ENCODE data around the gene PCNX2. TPM values are rescaled to one million over a fixed set of nuclear protein-coding genes. Genes with fewer than 3 reads are reported as not detected.

PCNX2 gene
- 10 to 100 TPM; 12.1 to 35.1 (median 15.8) TPM for total RNA-seq

GRCh38 chr1:233295237-233295974, at the start of gene PCNX2:
Gene PCNX2, minus strand, starts transcription at chr1:233295725. Its CDS starts 247 bp downstream, at chr1:233295478.
- no peaks in the 10 kb centered on the region for H3K4me1 ChIP-seq
- WGBS, 2 donors, result 1 to 3% methylated on average over 24 to 37 of the region's 54 CpGs
- intact Hi-C loops (cut with DNase I), result no loop called here
- H3K4me3 ChIP-seq (replicated peaks in 1 of 3), result peak within 1 kb of the TSS; percentile 24 to 85 (median 63)
- H3K9me3 ChIP-seq, result no peaks in the 10 kb centered on the region
- peak; percentile 71 to 75 for DNase-seq
- no peaks in the 10 kb centered on the region for H3K36me3 ChIP-seq
- TF ChIP-seq CTCF (IDR thresholded peaks at IDR 0.05), result no peak
- peak in 1 of 2 donors; percentile 43 for TF ChIP-seq POLR2A (IDR thresholded peaks at IDR 0.05)
- peak within 1 kb of the TSS in 1 of 3 donors; percentile 42 for H3K27ac ChIP-seq
- no peaks in the 10 kb centered on the region for H3K27me3 ChIP-seq

GRCh38 chr1:233343262-233343661, 47.7 kb upstream of the PCNX2 start:
- Histone ChIP-seq H3K27me3 (no peaks in the 10 kb centered on the region), H3K4me1 (peaks cover 0 to 6% of the 10 kb centered on the region in 2 donors), H3K27ac (no peak overlapping the region), H3K9me3 (no peaks in the 10 kb centered on the region), H3K4me3 (replicated peaks in 1 of 3) (no peak overlapping the region), H3K36me3 (no peaks in the 10 kb centered on the region)
- intact Hi-C loops (cut with DNase I), result no loop called here
- DNase-seq, result no peak
- TF ChIP-seq POLR2A (IDR thresholded peaks at IDR 0.05) (no peak), CTCF (IDR thresholded peaks at IDR 0.05) (no peak)
- WGBS, 2 donors, result 88 to 90% methylated on average over 1 of the region's 1 CpG

DNA sequence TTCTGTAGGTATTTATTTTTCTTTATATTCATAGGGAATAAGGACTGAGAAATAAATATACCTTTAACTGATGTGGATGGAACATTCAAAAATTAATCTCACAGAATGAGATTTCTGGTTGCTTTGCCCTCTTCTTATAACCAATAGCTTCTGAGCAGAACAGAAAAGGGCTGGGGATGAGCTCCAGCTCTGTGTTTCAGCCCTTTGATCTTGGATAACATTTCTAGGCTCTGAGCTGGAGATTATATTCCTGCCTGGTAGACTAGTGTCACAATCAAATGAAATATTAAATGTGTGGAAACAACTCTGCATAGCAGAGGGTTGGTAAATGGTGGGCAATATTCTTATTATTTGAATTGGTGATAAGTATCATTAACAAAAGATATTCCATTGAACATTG, 46.6 kb upstream of the PCNX2 start:
- Histone ChIP-seq H3K4me3 (replicated peaks in 1 of 3) (no peak overlapping the region), H3K27ac (no peak overlapping the region), H3K36me3 (no peaks in the 10 kb centered on the region), H3K4me1 (peaks cover 0 to 6% of the 10 kb centered on the region in 2 donors), H3K9me3 (no peaks in the 10 kb centered on the region), H3K27me3 (no peaks in the 10 kb centered on the region)
- intact Hi-C loops (cut with DNase I), result no loop called here
- no peak for TF ChIP-seq POLR2A (IDR thresholded peaks at IDR 0.05)
- TF ChIP-seq CTCF (IDR thresholded peaks at IDR 0.05), result no peak
- DNase-seq, result no peak

DNA sequence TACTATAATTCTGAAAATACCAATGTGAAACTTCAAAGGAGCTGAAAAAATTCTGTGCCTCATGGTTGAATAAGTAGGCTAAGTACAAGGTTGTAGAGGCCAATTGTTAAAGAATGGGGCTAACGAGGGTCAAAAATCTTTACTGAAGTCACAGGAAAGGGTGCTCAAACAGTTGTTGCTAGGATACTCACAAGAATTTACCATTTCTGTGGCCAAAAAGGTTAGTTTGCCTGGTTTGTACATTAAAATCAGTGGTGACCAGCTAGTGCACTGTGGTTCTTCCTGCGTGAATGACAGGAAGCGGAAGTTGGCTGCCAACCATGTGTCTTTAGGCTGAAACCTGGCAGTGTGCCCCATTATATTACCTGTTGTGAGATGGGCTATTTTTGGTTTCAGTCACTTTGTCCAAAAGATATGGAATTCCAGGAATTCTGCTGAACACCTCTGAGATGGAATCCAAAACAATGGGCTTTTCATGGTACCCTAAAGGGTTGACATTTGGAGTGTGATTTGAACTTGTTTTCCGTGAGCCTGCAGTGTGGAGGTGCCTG, 45.5 kb upstream of the PCNX2 start:
- Histone ChIP-seq H3K4me1 (peaks cover 0 to 6% of the 10 kb centered on the region in 2 donors), H3K27me3 (no peaks in the 10 kb centered on the region), H3K36me3 (no peaks in the 10 kb centered on the region), H3K9me3 (no peaks in the 10 kb centered on the region), H3K27ac (no peak overlapping the region), H3K4me3 (replicated peaks in 1 of 3) (no peak overlapping the region)
- WGBS, 2 donors, result 40 to 49% methylated on average over 4 of the region's 4 CpGs
- TF ChIP-seq CTCF (IDR thresholded peaks at IDR 0.05) (no peak), POLR2A (IDR thresholded peaks at IDR 0.05) (no peak)
- intact Hi-C loops (cut with DNase I), result no loop called here
- DNase-seq, result peak; percentile 29 to 37

DNA sequence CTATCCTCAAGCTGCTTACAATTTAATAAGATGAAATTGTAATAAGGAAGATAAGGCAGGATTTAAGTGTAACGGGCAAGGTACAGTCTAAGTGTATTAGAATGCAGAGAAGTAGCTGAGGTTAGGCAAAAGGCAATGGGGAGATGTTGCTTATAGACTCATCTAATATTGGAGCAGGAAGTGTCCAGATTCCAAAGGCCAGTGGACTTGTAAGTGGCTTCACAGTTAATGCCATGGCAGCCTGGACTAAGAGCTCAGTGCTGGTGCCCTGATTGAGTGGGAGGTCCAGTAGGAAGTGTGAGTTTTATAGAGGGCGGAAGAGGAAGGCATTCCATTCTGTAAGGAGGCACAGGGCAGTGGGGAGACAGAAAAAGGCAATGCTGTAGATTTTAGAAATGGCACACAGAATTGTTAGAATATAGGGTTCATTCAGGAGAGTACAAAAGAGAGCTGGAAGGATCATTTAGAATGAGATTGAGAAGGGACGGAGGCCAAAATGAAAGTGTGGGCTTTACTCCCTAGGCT, 44.6 kb upstream of the PCNX2 start:
- H3K4me3 ChIP-seq (replicated peaks in 1 of 3), result no peak overlapping the region
- no peak for TF ChIP-seq CTCF (IDR thresholded peaks at IDR 0.05)
- TF ChIP-seq POLR2A (IDR thresholded peaks at IDR 0.05), result no peak
- no peaks in the 10 kb centered on the region for H3K27me3 ChIP-seq
- 80 to 95% methylated on average over 3 of the region's 3 CpGs for WGBS, 2 donors
- no peak for DNase-seq
- intact Hi-C loops (cut with DNase I), result no loop called here
- H3K36me3 ChIP-seq, result no peaks in the 10 kb centered on the region
- H3K27ac ChIP-seq, result no peak overlapping the region
- no peaks in the 10 kb centered on the region for H3K9me3 ChIP-seq
- H3K4me1 ChIP-seq, result peaks cover 0 to 6% of the 10 kb centered on the region in 2 donors
